Fibroblast of lung (primary cell): ENCODE results near the gene NPC2. TPM values are rescaled to one million over a fixed set of nuclear protein-coding genes. Genes with fewer than 3 reads are reported as not detected.

Experiments used
- DNase-seq, 2 donors: peaks; one replicate each; pipeline versions ENCODE4 v3.0.0 to v3.0.0-alpha.2; 2010; ENCODE audit warnings: low read depth in 2 of 2
- H2AFZ ChIP-seq: 2 replicates; pipeline ENCODE4 v1.5.1; 2012; ENCODE audit warnings: low read length, control low read depth, inconsistent platforms
- H3K27ac ChIP-seq: 2 replicates; pipeline ENCODE4 v1.5.1; 2011; ENCODE audit warnings: low read length, control low read depth; ENCODE audit not compliant: insufficient read depth
- H3K27me3 ChIP-seq: 2 replicates; pipeline ENCODE4 v1.5.1; 2011; ENCODE audit warnings: mild to moderate bottlenecking, low read length; ENCODE audit not compliant: control insufficient read depth, insufficient read depth
- H3K36me3 ChIP-seq: 2 replicates; pipeline ENCODE4 v1.5.1; 2011; ENCODE audit warnings: low read length; ENCODE audit not compliant: control insufficient read depth, insufficient read depth
- H3K4me1 ChIP-seq: 2 replicates; pipeline ENCODE4 v1.5.1; 2011; ENCODE audit warnings: low read length; ENCODE audit not compliant: control insufficient read depth, insufficient read depth; ENCODE audit errors: extremely low read depth
- H3K4me2 ChIP-seq: 2 replicates; pipeline ENCODE4 v1.5.1; 2011; ENCODE audit warnings: low read length, control low read depth; ENCODE audit not compliant: insufficient read depth; ENCODE audit errors: extremely low read depth
- H3K4me3 ChIP-seq, 4 experiments: fragments of 200-600 bp in 1 of 4; sonication (generic) in 1 of 4; replicated peaks in 1 of 4; 2 replicates each; pipeline ENCODE4 v1.5.1; 2011 to 2016; ENCODE audit warnings: low read length in 4 of 4, low read depth in 3 of 4, mild to moderate bottlenecking in 3 of 4, control low read depth in 2 of 4, inconsistent platforms in 1 of 4, mixed read lengths in 1 of 4; ENCODE audit not compliant: insufficient read depth in 1 of 4; ENCODE audit errors: control extremely low read depth in 1 of 4
- H3K79me2 ChIP-seq: 2 replicates; pipeline ENCODE4 v1.5.1; 2012; ENCODE audit warnings: mild to moderate bottlenecking, low read length, inconsistent platforms; ENCODE audit not compliant: control insufficient read depth, insufficient read depth
- H3K9ac ChIP-seq: 2 replicates; pipeline ENCODE4 v1.5.1; 2011; ENCODE audit warnings: mild to moderate bottlenecking, low read length, control low read depth; ENCODE audit not compliant: insufficient read depth
- H3K9me3 ChIP-seq: 2 replicates; pipeline ENCODE4 v1.5.1; 2012; ENCODE audit warnings: low read depth, low read length; ENCODE audit not compliant: control insufficient read depth, insufficient read depth
- H4K20me1 ChIP-seq: 2 replicates; pipeline ENCODE4 v1.5.1; 2011; ENCODE audit warnings: low read length; ENCODE audit not compliant: control insufficient read depth, insufficient read depth; ENCODE audit errors: extremely low read depth
- CTCF ChIP-seq, 2 donors: IDR thresholded peaks in 1 of 2; conservative IDR thresholded peaks in 1 of 2; 1 replicate in 1 of 2; 2 replicates in 1 of 2; pipeline ENCODE4 v1.5.1; 2011 to 2012; ENCODE audit warnings: low read length in 2 of 2, control low read depth in 1 of 2, inconsistent platforms in 1 of 2, low read depth in 1 of 2, mild to moderate bottlenecking in 1 of 2
- EZH2 ChIP-seq: IDR thresholded peaks from 2 replicates; pipeline ENCODE4 v1.5.1; 2012; ENCODE audit warnings: low read length, control low read depth, mild to moderate bottlenecking; ENCODE audit errors: missing control alignments
- polyA plus RNA-seq, 2 donors: library from polyadenylated mRNA; depleted of rRNA in 1 of 2; stranded (reverse) in 1 of 2; unstranded in 1 of 2; fragments of >200 nt; gene quantifications; 2 replicates each; pipeline ENCODE4 v1.2.1, GENCODE V29; 2011 to 2012; ENCODE audit warnings: missing spikeins in 1 of 2
- total RNA-seq: library from RNA; depleted of rRNA; stranded (reverse); fragments of >200 nt; gene quantifications from 2 replicates; pipeline ENCODE4 v1.2.1, GENCODE V29; 2014

The NPC2 gene
- total and polyA plus RNA-seq, 2 donors (not counting 1 experiment from before 2014, with no cell fraction given) = 238 to 275 TPM

- no peak overlapping the region for H3K9ac ChIP-seq
- peaks cover 32% of the 10 kb centered on the region for H3K36me3 ChIP-seq
- H3K79me2 ChIP-seq = no peaks in the 10 kb centered on the region
Observed at GRCh38 chr14:74531467-74531866, 38.4 kb upstream of the NPC2 start.

GRCh38 chr14:74531006-74531405 lies 37.9 kb upstream of the NPC2 start:
- no peak for TF ChIP-seq EZH2
- no peak for TF ChIP-seq CTCF (conservative IDR thresholded peaks at IDR 0.05 in 1 of 2, IDR thresholded peaks at IDR 0.05 in 1 of 2; ENCODE audit: low read depth in 1 of 2, low read length in 2 of 2)
- H4K20me1 ChIP-seq = no peaks in the 10 kb centered on the region
- H3K9me3 ChIP-seq = no peaks in the 10 kb centered on the region
- H3K27ac ChIP-seq = no peak overlapping the region
- DNase-seq = no peak
- H3K4me1 ChIP-seq = no peaks in the 10 kb centered on the region
- no peak overlapping the region for H3K4me2 ChIP-seq
- H3K4me3 ChIP-seq = no peak overlapping the region
- no peaks in the 10 kb centered on the region for H3K79me2 ChIP-seq
- H3K36me3 ChIP-seq = peaks cover 32% of the 10 kb centered on the region
- H3K9ac ChIP-seq = no peak overlapping the region
- no peak overlapping the region for H2AFZ ChIP-seq
- no peaks in the 10 kb centered on the region for H3K27me3 ChIP-seq

More at GRCh38 chr14:74531467-74531866, 38.4 kb upstream of the NPC2 start:
- Histone ChIP-seq H3K9me3 (no peaks in the 10 kb centered on the region), H3K4me3 (no peak overlapping the region), H4K20me1 (no peaks in the 10 kb centered on the region), H3K27me3 (no peaks in the 10 kb centered on the region), H3K4me2 (no peak overlapping the region), H2AFZ (no peak overlapping the region), H3K27ac (peak overlapping the region; percentile 40), H3K4me1 (no peaks in the 10 kb centered on the region)
- peak; percentile 19 to 52 for TF ChIP-seq CTCF (conservative IDR thresholded peaks at IDR 0.05 in 1 of 2, IDR thresholded peaks at IDR 0.05 in 1 of 2; ENCODE audit: low read depth in 1 of 2, low read length in 2 of 2)
- no peak for TF ChIP-seq EZH2
- peak; percentile 31 to 81 for DNase-seq

- Histone ChIP-seq H3K4me1 (peaks cover 5% of the 10 kb centered on the region), H3K79me2 (no peaks in the 10 kb centered on the region), H2AFZ (no peak overlapping the region), H3K27ac (no peak overlapping the region), H3K9me3 (no peaks in the 10 kb centered on the region), H3K4me3 (no peak overlapping the region), H3K4me2 (no peak overlapping the region), H3K36me3 (peaks cover 24% of the 10 kb centered on the region), H3K27me3 (no peaks in the 10 kb centered on the region), H3K9ac (no peak overlapping the region), H4K20me1 (no peaks in the 10 kb centered on the region)
- no peak for DNase-seq
- TF ChIP-seq CTCF (conservative IDR thresholded peaks at IDR 0.05 in 1 of 2, IDR thresholded peaks at IDR 0.05 in 1 of 2; ENCODE audit: low read depth in 1 of 2, low read length in 2 of 2) = no peak
- no peak for TF ChIP-seq EZH2
Observed at GRCh38 chr14:74528886-74529285, 35.8 kb upstream of the NPC2 start.
